H1 (cell line): ENCODE results near the gene SMARCA5. TPM values are rescaled to one million over a fixed set of nuclear protein-coding genes. Genes with fewer than 3 reads are reported as not detected.

Experiments used
- ATF2 ChIP-seq: IDR thresholded peaks from 2 replicates; pipeline ENCODE4 v1.6.1; 2012; ENCODE audit warnings: low read length, inconsistent platforms
- BRCA1 ChIP-seq: IDR thresholded peaks from 2 replicates; pipeline ENCODE4 v1.6.1; 2012; ENCODE audit warnings: low read depth, low read length, improper control_type of control experiment
- CREB1 ChIP-seq: IDR thresholded peaks from 2 replicates; pipeline ENCODE4 v1.6.1; 2012; ENCODE audit warnings: inconsistent platforms
- E2F6 ChIP-seq: IDR thresholded peaks from 2 replicates; pipeline ENCODE4 v1.6.1; 2012; ENCODE audit warnings: inconsistent platforms
- SIN3A ChIP-seq, 2 experiments: IDR thresholded peaks in 1 of 2; conservative IDR thresholded peaks in 1 of 2; 2 replicates each; pipeline ENCODE4 v1.6.1; 2011 to 2012; ENCODE audit warnings: low read length in 2 of 2, improper control_type of control experiment in 1 of 2, low read depth in 1 of 2, mild to moderate bottlenecking in 1 of 2
- polyA plus RNA-seq, 7 experiments: library from polyadenylated mRNA; depleted of rRNA in 3 of 7; stranded (reverse) in 5 of 7; unstranded in 2 of 7; fragments of >200 nt in 5 of 7; fragments of 200-250 nt in 2 of 7; gene quantifications; 1 replicate in 5 of 7; 2 replicates in 1 of 7; 4 replicates in 1 of 7; pipeline versions ENCODE4 v1.2.1 to v1.2.3, GENCODE V29; 2011 to 2013; ENCODE audit warnings: missing spikeins in 2 of 7, mixed read lengths in 2 of 7
- total RNA-seq: library from RNA; stranded (reverse); fragmentation: NEBNext Ultra II Directional; extraction: Animal tissue kit (Norgen Biotek cat#: 25700); gene quantifications from 2 replicates; pipeline ENCODE4 v1.2.1, GENCODE V29; 2021

The SMARCA5 gene
- total and polyA plus RNA-seq, 2 of the 8 experiments (the other 6 are each of a cell fraction or from before 2014, with no cell fraction given) = 13.9 to 112 TPM

GRCh38 chr4:143598816-143599215 lies 85.3 kb downstream of the SMARCA5 start (continued):
- TF ChIP-seq SIN3A (conservative IDR thresholded peaks at IDR 0.05 in 1 of 2, IDR thresholded peaks at IDR 0.05 in 1 of 2; ENCODE audit: low read depth in 1 of 2, low read length in 2 of 2) (no peak), BRCA1 (no peak), CREB1 (no peak), E2F6 (no peak), ATF2 (no peak)
